Measurements from ENCODE around the gene ADGRL2.

Gene ADGRL2

DNA sequence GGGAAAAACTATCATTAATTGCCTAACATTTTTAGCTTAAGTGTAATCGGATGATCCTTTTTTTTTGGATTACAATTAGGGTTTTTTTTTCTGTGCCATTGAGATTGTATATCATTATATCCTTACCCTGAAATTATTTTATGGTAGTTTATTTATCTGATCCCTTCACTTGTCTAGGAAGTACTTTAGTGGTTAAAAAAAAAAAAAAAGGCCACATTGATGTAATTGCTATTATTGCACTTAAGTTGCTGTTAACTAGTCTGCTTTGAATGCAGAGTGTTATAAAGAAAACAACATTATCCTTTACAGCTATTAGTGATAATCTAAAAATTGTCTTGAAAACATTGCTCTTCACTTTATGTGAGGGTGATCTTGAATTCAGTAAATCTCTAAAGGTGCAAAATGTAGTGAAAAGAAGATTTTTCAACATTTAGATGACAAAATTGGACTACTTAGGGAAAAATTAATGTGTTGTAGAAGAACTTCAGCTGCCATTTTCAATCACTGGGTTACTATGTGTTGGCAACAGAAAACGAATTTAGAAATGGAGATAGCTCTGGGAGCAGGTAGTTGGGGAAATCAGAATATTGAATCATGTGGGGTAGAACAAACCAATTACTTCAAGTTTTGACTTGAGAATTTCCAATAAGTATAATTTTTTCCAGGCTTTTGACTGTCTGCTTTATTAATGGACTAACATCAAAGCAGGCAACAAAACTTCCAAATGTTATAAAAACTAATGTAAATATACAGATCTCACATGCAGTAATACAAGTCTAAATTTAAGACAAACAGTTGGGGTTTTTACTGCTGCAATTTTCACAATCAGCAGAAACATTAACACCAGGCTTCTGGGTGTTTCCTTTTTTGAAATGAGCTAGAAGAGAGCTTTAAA, 5.0 kb downstream of the ADGRL2 start:
- no peak for DNase-seq (ENCODE audit: extremely low read depth in 1 of 2, low read depth in 1 of 2)

DNA sequence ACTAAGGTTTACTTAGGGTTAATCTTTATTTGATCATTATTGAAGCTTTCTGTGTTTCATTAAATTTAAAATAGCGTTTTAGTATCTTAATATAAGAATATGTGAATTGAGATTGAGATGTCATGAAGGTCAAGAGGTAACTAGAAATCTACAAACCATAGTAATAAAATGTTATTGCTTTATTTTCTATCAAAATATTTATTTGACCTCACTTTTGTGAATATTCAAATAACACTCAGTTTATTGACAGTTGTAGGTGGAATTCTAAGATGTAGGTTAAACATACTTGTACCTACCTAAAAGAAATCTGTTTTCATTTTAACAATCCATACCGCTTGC, 5.7 kb downstream of the ADGRL2 start:
- no peak for DNase-seq (ENCODE audit: extremely low read depth in 1 of 2, low read depth in 1 of 2)

DNA sequence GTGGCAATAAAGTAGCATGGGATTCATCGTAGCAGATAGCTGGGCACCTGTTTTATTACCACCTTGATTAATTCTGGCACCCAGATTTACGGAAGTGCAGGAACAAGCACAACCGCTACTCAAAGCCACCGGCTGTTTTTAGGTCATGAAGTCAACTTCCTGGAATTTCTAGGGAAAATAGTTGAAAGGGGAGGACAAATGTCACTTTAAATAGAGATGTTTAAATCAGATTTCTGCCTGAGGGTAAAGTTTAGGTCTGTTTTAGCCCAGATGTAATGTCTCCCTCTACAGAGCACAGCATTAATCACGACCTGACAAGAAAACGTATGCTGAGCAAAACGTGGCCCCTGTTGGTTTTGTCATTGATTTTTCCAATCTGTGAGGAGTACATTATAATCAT, 8.0 kb downstream of the ADGRL2 start:
- no peak for DNase-seq (ENCODE audit: extremely low read depth in 1 of 2, low read depth in 1 of 2)

DNA sequence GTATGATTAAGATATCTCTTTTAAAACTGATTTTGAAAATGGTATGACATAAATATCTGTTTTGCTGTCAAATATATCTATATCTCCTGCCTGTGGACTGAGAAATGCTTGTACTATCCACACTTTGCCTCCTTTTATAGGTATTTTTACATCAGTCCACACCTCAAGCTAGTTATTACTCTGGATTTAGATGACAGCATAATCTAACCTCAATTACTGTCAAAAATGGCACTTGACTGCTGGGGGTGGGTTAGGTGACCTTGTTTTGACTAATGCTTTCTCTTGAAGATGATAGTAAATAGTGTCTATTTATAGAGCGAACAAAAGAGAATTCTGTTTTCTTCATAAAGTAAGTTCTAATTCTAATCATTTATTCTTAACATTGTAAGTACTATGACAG, 9.1 kb downstream of the ADGRL2 start:
- no peak for DNase-seq (ENCODE audit: extremely low read depth in 1 of 2, low read depth in 1 of 2)

DNA sequence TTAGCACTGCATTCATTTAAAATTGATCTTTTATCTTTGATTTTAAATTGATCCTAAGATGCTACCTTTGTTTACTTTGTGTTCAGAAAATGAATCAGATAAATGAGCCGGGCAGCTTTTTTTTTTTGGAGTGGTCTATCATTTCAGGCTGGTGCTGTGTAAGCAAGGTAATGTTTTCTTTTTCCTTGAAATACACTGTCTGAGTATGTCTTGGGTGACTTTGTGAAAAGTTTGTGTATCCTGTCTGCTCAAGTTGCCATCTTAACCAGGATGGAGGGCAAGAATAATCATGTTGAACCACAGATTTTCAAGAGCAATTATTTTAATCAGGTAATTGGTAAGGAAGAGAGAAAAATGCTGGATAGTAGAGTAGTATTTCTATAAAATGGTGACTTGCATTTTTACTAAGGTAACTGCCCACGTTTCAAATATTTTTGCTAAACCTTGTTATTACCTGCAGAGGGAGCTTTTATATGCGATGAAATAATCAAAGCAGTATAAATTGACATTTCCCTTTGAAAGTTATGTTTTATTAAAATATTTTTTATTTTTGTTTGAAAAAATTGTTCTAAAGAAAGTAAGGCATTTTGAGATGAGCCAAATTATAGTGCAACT, 11.1 kb downstream of the ADGRL2 start:
- DNase-seq (ENCODE audit: extremely low read depth in 1 of 2, low read depth in 1 of 2) = no peak

DNA sequence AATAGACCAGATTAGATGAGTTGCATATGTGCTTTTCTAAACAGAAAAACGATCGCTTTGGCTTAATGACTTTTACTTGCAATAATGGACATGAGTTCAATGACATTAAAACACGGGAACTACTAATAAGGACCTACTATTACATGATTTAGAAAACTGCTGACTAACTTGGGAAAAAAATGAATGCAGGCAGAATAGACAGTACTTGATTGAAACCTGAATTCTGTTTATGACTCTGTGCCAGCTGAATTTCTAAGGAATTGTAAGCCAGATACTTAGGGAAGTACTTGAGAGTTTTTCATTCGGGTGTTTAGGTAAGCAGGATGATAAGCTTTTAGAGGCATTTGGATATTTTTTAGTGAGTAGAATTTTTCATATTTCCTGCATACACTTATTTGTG, 12.0 kb downstream of the ADGRL2 start:
- DNase-seq (ENCODE audit: extremely low read depth in 1 of 2, low read depth in 1 of 2) = no peak

DNA sequence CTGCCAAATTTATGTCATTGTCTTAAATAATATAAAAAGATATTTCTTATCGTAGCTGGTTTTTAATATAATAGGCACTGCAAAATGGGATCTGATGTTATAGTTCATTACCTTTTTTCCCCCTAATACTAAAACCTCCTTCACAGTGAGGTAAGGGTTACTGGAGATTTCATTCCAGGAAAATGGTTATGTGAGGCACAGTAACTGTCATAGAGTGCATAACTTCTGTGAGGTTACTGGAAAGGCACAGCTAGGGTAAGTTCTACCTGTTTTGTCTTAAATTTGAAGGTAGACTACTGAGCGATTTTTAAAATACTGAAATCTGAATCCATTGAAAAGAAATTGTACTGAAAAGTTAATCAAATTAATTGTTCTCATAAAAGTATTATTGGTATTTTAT, 13.0 kb downstream of the ADGRL2 start:
- DNase-seq (ENCODE audit: extremely low read depth in 1 of 2, low read depth in 1 of 2) = no peak

DNA sequence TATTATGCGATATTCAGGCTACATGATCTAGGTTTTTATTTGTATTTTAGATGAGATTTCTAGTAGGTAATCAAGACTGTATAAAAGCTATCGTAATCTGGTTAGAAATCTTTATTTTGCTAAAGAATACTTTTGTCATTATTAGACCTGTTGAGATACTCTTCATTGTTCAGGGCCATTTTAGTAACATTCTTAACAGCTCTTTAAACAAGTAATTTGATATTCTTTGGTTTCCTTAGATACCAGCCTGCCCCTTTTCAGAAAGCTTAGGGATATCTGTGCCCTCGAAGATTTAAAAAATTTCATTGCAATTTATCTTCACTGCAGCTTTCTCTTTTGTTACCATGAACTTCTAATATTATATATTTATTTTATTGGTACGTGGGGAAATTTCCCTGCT, 18.9 kb downstream of the ADGRL2 start:
- DNase-seq (ENCODE audit: extremely low read depth in 1 of 2, low read depth in 1 of 2) = no peak

DNA sequence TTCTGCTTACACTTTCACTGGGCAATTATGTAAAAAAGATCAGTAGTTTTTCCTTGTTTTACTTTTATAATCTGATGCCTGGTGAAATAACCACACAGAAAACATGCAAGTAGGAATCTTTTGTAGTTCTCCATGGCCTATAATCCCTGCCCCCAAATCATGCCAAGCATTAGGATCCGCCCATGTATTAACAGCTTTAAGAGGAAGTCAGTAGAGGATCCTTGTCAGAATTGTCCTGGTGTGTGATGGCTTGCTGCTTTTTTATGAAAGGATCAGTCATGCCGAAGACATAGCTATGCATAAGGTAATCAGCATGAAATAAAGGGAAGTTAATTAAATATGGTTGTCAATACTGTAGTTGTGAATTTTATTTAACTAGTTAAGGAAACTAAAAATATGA, 20.0 kb downstream of the ADGRL2 start:
- no peak for DNase-seq (ENCODE audit: extremely low read depth in 1 of 2, low read depth in 1 of 2)

DNA sequence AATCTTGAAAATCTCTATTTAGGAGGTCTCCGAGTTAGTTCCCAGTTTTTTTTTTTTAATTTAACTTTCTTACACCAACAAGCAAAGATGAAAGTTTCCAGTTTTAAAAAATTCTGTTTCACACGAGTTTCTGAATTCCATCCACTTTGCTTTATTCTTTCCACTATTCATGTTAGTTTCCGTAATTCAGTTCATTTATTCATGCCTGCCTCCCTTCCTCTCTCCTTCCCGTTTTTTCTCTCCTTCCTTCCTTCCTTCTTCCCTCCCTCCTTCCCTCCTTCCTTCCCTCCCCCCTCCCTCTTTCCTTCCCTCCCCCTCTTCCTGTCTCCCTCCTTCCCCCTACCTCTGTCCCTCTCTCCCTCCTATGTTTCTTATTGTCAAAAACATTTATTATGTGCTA, 22.3 kb downstream of the ADGRL2 start:
- DNase-seq (ENCODE audit: extremely low read depth in 1 of 2, low read depth in 1 of 2) = no peak

DNA sequence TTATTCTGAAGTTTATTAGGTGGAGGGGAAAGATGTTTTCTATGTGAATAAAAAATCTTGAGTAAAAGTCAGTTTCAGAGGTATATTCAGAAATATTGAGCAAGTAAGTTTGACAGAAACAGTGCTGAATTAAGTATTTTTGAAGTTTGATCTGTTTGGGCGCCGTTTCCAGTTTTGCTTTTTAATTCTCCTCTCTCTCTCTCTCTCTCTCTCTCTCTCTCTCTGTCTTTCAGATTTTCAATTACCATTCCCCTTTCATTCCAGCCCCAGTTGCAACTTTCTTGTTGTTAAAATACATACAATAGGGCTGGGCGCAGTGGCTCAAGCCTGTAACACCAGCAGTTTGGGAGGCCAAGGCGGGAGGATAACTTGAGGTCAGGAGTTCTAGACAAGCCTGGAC, 24.0 kb downstream of the ADGRL2 start:
- DNase-seq (ENCODE audit: extremely low read depth in 1 of 2, low read depth in 1 of 2) = no peak

DNA sequence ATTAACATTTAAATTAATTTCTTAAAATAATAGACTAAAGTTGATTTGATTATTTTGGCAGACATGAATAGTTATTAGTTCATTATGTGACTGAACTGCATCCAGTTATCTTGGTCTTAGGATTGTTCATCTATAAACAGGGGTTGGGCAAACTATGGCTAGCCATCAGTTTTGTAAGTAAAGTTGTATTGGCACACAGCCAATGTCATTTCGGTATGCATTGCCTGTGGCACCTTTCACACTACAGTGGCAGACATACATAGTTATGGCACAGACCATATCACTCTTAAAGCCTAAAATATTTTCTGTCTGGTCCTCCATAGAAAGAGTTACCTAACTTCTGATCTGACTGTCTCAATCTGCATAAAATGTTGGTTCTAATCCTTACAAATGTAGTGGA, 27.2 kb downstream of the ADGRL2 start:
- no peak for DNase-seq (ENCODE audit: extremely low read depth in 1 of 2, low read depth in 1 of 2)

DNA sequence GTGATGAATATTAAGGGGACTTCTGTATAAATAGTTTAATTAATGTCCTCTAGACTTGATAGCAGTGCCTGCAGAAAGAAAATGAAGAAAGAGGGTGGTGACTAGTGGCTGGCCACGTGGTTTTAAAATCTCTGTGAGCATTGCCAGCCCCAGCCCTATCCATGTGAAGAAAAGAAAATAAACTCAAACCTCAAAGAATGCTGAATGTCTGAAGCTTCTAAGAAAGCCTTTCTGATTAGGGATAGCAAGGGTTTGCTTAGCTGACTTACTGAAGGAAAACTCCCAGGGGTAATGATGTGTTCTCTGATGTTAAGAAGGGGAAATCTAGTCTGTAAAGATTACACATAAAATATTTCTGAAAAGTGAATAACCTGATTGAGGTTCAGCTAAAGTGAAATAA, 31.8 kb downstream of the ADGRL2 start:
- DNase-seq (ENCODE audit: extremely low read depth in 1 of 2, low read depth in 1 of 2) = no peak

DNA sequence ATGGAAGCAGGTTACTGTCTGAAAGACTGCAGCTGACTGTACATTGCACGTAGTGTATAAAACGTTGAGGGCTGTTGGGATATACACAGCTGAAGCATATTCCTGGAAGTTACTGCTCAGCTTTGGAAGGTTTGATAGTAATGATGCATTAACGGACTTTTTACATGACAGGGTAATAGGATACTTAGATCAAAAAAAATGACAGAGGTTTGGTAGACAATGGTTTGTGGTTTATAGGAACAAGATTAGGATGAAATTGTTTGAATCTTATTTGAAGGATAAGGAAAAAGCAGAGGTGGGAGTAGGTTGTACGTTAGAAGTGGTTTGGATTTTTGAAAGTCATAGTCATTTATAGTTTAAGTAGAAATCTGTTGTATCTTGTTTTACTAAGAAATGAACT, 33.0 kb downstream of the ADGRL2 start:
- DNase-seq (ENCODE audit: extremely low read depth in 1 of 2, low read depth in 1 of 2) = no peak

DNA sequence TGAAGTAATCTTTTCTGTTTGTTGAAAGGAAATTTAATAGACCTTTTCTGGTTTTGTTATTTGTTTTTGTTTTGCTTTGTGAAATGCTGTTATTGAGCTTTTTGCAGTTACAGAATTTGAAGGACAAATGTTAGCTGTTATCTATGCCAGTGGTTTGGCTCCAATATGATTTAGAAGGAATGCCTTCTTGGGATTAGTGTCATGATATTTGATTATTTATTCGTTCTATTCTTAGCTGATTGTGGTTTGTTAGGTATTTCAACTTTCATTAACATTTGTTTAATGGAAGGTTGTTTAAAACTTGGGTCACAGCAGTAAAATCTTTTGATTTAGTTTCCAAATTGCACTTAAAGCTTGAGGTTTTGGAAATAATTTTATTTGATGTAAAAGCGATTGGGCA, 33.5 kb downstream of the ADGRL2 start:
- DNase-seq (ENCODE audit: extremely low read depth in 1 of 2, low read depth in 1 of 2) = no peak

DNA sequence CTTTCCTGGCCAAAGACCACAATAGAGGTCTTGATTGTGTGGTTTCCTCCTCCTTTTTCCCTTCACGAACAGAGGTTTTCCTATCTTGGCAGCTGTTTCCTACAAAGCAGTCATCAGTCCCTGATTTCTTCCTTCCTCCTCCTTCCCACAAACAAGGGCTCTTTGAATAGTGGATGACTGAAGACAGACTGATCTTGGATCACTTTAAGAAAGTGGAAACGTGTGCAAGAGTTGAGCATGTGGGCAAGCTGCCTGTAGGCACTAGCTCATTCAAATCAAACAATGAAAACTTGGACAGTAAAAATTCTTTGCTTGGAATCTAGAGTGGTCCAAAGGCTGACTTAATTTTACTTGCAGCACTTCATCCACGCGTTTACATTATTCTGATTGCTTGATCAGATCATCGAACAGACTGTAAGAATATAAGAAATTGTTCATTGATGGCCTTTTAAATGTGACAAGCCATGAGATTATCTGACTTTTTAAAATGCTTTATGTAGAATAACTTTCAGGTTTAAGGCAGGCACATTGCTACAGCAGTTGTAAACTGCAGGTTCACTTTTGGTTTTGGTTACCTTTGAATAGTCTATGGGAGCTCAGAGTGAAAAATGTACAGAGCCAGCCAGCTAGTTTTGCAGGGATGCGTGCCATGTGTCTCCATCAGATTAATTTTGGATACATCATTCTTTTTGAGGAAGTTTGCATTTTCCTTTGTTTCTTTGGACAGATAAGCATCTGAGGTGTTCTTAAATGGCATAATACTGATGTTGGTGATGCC, 34.4 kb downstream of the ADGRL2 start:
- DNase-seq (ENCODE audit: extremely low read depth in 1 of 2, low read depth in 1 of 2) = no peak

DNA sequence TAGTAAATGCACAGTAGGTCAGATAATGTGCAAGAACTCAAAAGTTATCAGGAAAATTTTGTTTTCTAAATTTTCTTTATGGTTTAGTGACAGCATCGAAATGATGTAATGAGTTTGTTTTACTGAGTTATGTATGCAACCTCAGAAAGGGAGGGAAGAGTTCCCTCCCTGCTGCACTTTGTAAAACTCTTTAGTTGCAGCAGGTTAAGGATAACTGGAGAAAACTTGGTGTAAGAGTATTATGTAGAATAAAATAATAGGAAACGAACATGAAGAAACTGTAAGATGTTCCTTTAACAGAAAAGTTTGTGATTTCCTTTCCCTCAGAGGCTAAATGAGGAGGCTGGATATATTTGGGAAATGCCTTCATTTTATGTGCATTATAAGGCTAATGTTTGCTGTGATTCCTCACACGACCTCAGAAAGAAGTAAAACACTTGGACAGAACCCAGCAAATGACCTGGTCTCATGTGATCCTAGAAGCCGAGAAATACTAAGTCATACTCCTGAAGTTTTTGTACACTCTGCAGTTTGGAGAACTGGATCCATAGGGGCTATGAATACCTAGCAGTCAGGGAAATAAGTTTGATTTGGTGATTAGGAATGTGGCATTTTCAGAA, 35.4 kb downstream of the ADGRL2 start:
- DNase-seq (ENCODE audit: extremely low read depth in 1 of 2, low read depth in 1 of 2) = no peak

DNA sequence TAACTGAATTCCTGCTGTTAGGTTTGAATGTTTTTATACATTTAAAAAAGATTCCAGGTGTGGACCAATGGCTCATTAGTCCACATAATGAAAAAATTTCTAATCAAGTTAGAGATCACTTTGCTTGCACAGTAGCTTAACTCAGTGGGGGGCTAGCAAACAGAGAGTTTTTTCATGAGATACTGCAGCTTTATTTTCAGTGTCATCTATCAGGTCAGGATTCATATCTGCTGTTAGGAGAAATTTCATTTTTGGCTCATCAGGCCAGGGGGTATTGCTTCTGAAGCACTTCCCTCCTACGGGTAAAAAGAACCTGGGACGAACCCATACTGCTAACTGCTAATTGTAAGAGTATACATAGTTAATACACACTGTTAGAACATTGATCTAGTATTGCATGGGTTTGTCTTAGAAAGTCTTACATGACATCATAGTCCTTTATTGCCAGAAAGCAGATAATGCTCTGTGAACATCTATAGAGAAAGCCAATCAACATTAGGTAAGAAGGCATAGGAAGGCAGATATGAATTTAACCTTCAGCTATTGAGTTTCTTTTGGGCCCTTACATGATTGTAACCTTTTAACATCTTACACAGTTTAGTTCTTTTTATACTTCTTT, 38.0 kb downstream of the ADGRL2 start:
- DNase-seq (ENCODE audit: extremely low read depth in 1 of 2, low read depth in 1 of 2) = no peak

DNA sequence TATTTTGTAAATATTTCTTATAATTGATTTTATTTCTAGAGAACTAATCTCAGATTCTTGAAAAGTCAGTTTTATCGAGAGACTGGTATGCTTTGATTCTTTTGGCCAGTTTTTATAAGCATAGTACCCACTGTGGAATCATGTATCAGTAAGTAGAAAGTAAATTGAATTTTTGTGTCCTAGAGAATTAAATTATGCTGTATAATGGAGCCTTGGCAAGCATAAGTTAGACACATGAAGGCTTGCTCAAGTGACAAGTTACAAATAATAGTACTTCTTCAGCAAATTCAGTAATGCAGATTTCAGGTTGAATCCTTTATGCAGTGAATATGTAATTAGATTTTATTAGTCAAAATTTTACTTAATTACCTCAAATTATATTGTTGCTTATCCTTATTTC, 40.1 kb downstream of the ADGRL2 start:
- no peak for DNase-seq (ENCODE audit: extremely low read depth in 1 of 2, low read depth in 1 of 2)

DNA sequence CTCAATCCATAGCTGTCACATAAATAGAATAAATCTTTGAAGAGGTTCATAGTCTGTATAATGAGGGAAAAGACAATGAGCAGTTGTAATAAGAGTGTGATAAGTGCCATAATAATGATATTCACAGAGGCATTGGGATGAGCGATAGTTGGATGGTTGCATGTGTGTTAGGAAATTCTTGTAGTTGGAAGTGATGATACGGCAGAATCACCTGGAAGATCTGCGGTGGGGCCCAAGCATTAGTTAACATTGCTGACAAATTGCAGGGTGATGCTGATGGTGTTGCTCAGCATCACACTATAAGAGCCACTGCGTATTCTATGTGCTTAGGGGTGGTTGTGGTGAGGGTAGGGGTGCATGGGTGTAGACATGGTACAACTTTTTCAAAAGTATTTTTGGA, 41.1 kb downstream of the ADGRL2 start:
- DNase-seq (ENCODE audit: extremely low read depth in 1 of 2, low read depth in 1 of 2) = no peak

DNA sequence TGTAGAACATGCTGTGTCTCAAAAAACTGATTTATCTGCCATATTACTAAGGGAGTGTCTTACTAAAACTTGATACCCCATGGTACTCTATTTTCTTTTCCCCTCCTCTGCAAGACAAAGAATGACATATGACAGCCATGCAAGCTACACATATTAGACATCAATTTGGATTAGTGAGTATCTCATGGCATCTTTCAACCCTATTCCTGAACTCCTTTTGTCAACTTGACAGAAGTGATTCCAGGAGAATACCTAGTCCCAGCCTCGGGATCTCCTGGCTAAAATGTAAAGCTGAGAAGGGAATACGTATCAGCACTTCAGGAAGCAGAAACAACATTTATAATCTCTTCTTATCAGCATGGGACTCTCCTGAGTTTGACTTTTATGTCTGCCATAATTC, 43.7 kb downstream of the ADGRL2 start:
- DNase-seq (ENCODE audit: extremely low read depth in 1 of 2, low read depth in 1 of 2) = no peak

Measured in stimulated activated CD8-positive, alpha-beta memory T cell treated with anti-CD3 and anti-CD28 coated beads, Interleukin-7, amount 100 ng/mL, for 48 hours (primary cell).